Fibroblast of skin of right quadriceps (primary cell): Measurements from ENCODE around the gene TSPAN6.

ENCODE experiments used
- DNase-seq: peaks from one replicate; pipeline ENCODE4 v3.0.0-alpha.2; 2013

The TSPAN6 gene

GRCh38 chrX:100636321-100636991 lies at the start of gene TSPAN6:
Gene TSPAN6 (minus strand): TSS chrX:100636806. CDS start chrX:100636694, 112 bp downstream.
- peak; percentile 89 for DNase-seq

- DNase-seq: no peak
These were observed 49.3 kb upstream of the TSPAN6 start for GRCh38 chrX:100685997-100686305.

GRCh38 chrX:100685284-100685996 lies 48.8 kb upstream of the TSPAN6 start:
- peak; percentile 63 for DNase-seq

GRCh38 chrX:100682939-100683338 lies 46.3 kb upstream of the TSPAN6 start:
- no peak for DNase-seq

- DNase-seq: no peak
These were observed 45.0 kb upstream of the TSPAN6 start for GRCh38 chrX:100681599-100681998.

- no peak for DNase-seq
These were observed 44.1 kb upstream of the TSPAN6 start for GRCh38 chrX:100680756-100681155.

- peak; percentile 8 for DNase-seq
These were observed 41.1 kb upstream of the TSPAN6 start for GRCh38 chrX:100677611-100678181.

- no peak for DNase-seq
These were observed 38.1 kb upstream of the TSPAN6 start for GRCh38 chrX:100674705-100675104.

- peak; percentile 62 for DNase-seq
These were observed 36.9 kb upstream of the TSPAN6 start for GRCh38 chrX:100673397-100673953.

- no peak for DNase-seq
These were observed 36.4 kb upstream of the TSPAN6 start for GRCh38 chrX:100672966-100673365.

GRCh38 chrX:100663642-100664041 lies 27.0 kb upstream of the TSPAN6 start:
- DNase-seq: no peak

GRCh38 chrX:100662796-100663195 lies 26.2 kb upstream of the TSPAN6 start:
- DNase-seq: no peak

- no peak for DNase-seq
These were observed 25.6 kb upstream of the TSPAN6 start for GRCh38 chrX:100662170-100662569.

GRCh38 chrX:100659431-100660137 lies 23.0 kb upstream of the TSPAN6 start:
- no peak for DNase-seq

- no peak for DNase-seq
These were observed 22.4 kb upstream of the TSPAN6 start for GRCh38 chrX:100658941-100659381.

- DNase-seq: peak; percentile 19
These were observed 17.7 kb upstream of the TSPAN6 start for GRCh38 chrX:100654261-100654660.

GRCh38 chrX:100652266-100652665 lies 15.7 kb upstream of the TSPAN6 start:
- DNase-seq: no peak

- DNase-seq: no peak
These were observed 14.2 kb upstream of the TSPAN6 start for GRCh38 chrX:100650841-100651240.

GRCh38 chrX:100649550-100650356 lies 13.1 kb upstream of the TSPAN6 start:
- peak; percentile 93 for DNase-seq

GRCh38 chrX:100648458-100649417 lies 12.1 kb upstream of the TSPAN6 start:
- DNase-seq: peak; percentile 83

- no peak for DNase-seq
These were observed 11.1 kb upstream of the TSPAN6 start for GRCh38 chrX:100647739-100648138.
